ENCODE results near the gene LDAH.

LDAH gene

GRCh38 chr2:20649976-20650375 is 172.9 kb downstream of the LDAH start:
- DNase-seq = no peak

DNA sequence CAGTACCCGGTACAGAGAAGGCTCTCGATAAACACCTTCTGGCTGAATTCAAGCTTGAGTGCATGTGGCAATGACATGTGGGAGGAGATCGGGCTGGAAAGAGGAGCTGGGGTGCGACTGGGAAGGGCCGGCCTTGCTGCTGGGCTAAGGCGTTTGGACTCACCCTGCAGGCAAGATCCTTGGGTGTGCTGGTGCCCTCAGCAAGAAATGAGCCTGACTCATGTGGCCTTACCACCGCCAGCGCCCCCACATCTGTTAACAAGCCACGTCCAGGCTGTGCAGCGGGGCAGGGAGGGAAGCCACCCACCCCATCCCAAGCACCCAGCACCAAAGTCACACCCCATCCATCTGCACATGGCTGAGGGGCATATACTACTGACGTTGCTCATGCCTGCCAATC is 173.3 kb downstream of the LDAH start:
- DNase-seq = no peak

GRCh38 chr2:20648831-20649230 is 174.1 kb downstream of the LDAH start:
- DNase-seq = no peak

DNA sequence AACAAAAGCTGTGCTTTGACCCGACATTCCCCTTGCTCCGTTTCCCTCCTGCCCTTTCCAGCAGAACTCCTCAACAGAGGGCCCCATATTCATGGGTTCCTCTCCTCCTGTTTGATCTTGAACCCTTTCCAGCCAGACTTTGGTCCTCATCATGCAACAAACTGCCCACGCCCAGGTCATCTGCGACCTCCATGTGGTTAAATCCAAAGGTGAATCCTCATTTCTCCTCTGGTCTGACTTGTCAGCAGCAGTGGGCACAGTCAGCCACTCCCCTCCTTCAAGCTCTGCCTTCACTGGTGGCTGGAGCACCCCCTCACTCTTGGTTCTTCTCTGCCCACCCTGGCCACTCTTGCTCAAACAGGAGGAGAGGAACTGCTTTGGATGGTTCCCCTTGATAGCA is 174.7 kb downstream of the LDAH start:
- no peak for DNase-seq

- DNase-seq = no peak
Measured at GRCh38 chr2:20647738-20648137, 175.2 kb downstream of the LDAH start.

GRCh38 chr2:20647211-20647610 is 175.7 kb downstream of the LDAH start:
- DNase-seq = no peak

GRCh38 chr2:20646446-20646845 is 176.5 kb downstream of the LDAH start:
- DNase-seq = no peak

- no peak for DNase-seq
Measured at GRCh38 chr2:20645761-20646160, 177.1 kb downstream of the LDAH start.

- DNase-seq = no peak
Measured at GRCh38 chr2:20645301-20645701, 177.6 kb downstream of the LDAH start.

DNA sequence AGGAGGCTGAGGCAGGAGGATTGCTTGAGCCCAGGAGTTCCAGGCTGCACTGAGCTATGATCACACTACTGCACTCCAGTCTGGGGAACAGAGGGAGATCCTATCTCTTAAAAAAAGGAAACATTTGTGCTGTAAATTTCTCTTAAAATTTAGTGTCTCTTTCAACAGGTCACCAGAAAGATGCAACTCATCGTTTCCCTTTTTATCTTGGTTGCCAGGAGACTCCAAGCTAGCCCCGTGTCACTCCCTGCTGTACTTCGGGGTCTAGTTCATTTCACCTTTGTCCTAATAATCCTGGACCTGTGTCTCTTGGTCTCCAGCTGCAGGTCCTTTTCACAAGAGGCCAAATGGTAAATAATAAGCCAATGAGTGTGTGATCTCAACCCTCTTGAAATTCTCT is 179.1 kb downstream of the LDAH start:
- DNase-seq = no peak

- DNase-seq = no peak
Measured at GRCh38 chr2:20643060-20643459, 179.8 kb downstream of the LDAH start.

GRCh38 chr2:20642055-20642971 is 180.6 kb downstream of the LDAH start:
- peak; percentile 48 to 73 (median 61) for DNase-seq

- DNase-seq = no peak
Measured at GRCh38 chr2:20641123-20641985, 181.5 kb downstream of the LDAH start.

- DNase-seq = no peak
Measured at GRCh38 chr2:20640411-20641122, 182.3 kb downstream of the LDAH start.

GRCh38 chr2:20638646-20639430 is 184.1 kb downstream of the LDAH start:
- DNase-seq = no peak

GRCh38 chr2:20638014-20638413 is 184.9 kb downstream of the LDAH start:
- no peak for DNase-seq

GRCh38 chr2:20637147-20637546 is 185.8 kb downstream of the LDAH start:
- DNase-seq = no peak

- DNase-seq = peak in 5 of 6 experiments; percentile 4 to 17 (median 6)
Measured at GRCh38 chr2:20635675-20636584, 187.0 kb downstream of the LDAH start.

DNA sequence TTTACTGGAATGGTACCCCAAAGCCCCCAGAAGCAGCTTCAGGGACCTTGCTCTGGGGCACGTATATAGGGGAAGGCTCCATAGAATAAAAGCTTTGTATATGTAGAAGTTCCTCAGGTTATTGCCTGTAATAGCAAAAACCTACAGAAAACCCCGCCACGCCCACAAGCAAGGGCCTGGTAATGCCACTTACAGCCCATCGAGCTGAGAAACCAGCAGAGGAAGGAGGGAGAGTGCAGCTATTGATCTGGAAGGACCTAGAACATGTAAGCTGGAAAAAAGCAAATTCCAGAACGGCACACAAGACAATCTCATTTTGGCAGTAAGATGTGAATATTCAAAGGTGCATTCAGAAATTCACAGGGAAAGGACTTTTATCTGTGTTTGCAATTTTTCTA is 187.8 kb downstream of the LDAH start:
- no peak for DNase-seq

- DNase-seq = no peak
Measured at GRCh38 chr2:20634507-20635112, 188.3 kb downstream of the LDAH start.
